HCT116 (cell line): ENCODE data around the gene ADPRHL1.

ENCODE experiments used
- CEBPB ChIP-seq: IDR thresholded peaks from 2 replicates; pipeline ENCODE4 v1.6.1; 2012; ENCODE audit warnings: low read depth
- ELF1 ChIP-seq: IDR thresholded peaks from 2 replicates; pipeline ENCODE4 v1.6.1; 2012; ENCODE audit warnings: low read depth, borderline replicate concordance
- JUND ChIP-seq: IDR thresholded peaks from 2 replicates; pipeline ENCODE4 v1.6.1; 2012
- POLR2A ChIP-seq: IDR thresholded peaks from 2 replicates; pipeline ENCODE4 v1.7.0; 2011; ENCODE audit warnings: borderline replicate concordance; ENCODE audit not compliant: insufficient read depth, insufficient read length; ENCODE audit errors: extremely low read depth
- POLR2AphosphoS5 ChIP-seq: IDR thresholded peaks from 2 replicates; pipeline ENCODE4 v1.6.1; 2011; ENCODE audit warnings: mild to moderate bottlenecking, low read depth, low read length, moderate library complexity
- RAD21 ChIP-seq: IDR thresholded peaks from 2 replicates; pipeline ENCODE4 v1.6.1; 2012; ENCODE audit warnings: low read depth, mild to moderate bottlenecking
- TF ChIP-seq, protein P1 (sequence below), 3 experiments: fragments of 200-600 bp in 1 of 3; sonication (generic) in 1 of 3; IDR thresholded peaks in 2 of 3; conservative IDR thresholded peaks in 1 of 3; 2 replicates each; pipeline ENCODE4 v1.5.1; 2012 to 2017; ENCODE audit warnings: low read depth in 2 of 3, low read length in 2 of 3, antibody characterized with exemption in 1 of 3, borderline replicate concordance in 1 of 3, control low read depth in 1 of 3, mild to moderate bottlenecking in 1 of 3, mixed read lengths in 1 of 3, mixed run types in 1 of 3, moderate library complexity in 1 of 3; ENCODE audit not compliant: insufficient read depth in 1 of 3
- TF ChIP-seq, protein P2 (sequence below): IDR thresholded peaks from 2 replicates; pipeline ENCODE4 v1.6.1; 2012; ENCODE audit warnings: low read depth
- TF ChIP-seq, protein P3 (sequence below): IDR thresholded peaks from 2 replicates; pipeline ENCODE4 v1.6.1; 2012

- TF ChIP-seq, protein P1, sequence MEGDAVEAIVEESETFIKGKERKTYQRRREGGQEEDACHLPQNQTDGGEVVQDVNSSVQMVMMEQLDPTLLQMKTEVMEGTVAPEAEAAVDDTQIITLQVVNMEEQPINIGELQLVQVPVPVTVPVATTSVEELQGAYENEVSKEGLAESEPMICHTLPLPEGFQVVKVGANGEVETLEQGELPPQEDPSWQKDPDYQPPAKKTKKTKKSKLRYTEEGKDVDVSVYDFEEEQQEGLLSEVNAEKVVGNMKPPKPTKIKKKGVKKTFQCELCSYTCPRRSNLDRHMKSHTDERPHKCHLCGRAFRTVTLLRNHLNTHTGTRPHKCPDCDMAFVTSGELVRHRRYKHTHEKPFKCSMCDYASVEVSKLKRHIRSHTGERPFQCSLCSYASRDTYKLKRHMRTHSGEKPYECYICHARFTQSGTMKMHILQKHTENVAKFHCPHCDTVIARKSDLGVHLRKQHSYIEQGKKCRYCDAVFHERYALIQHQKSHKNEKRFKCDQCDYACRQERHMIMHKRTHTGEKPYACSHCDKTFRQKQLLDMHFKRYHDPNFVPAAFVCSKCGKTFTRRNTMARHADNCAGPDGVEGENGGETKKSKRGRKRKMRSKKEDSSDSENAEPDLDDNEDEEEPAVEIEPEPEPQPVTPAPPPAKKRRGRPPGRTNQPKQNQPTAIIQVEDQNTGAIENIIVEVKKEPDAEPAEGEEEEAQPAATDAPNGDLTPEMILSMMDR (IDR thresholded peaks at IDR 0.05 in 2 of 3, conservative IDR thresholded peaks at IDR 0.05 in 1 of 3; ENCODE audit: borderline replicate concordance in 1 of 3, insufficient read depth in 1 of 3, low read depth in 2 of 3, low read length in 2 of 3) = no peak
- no peak for TF ChIP-seq RAD21
- TF ChIP-seq, protein P2, sequence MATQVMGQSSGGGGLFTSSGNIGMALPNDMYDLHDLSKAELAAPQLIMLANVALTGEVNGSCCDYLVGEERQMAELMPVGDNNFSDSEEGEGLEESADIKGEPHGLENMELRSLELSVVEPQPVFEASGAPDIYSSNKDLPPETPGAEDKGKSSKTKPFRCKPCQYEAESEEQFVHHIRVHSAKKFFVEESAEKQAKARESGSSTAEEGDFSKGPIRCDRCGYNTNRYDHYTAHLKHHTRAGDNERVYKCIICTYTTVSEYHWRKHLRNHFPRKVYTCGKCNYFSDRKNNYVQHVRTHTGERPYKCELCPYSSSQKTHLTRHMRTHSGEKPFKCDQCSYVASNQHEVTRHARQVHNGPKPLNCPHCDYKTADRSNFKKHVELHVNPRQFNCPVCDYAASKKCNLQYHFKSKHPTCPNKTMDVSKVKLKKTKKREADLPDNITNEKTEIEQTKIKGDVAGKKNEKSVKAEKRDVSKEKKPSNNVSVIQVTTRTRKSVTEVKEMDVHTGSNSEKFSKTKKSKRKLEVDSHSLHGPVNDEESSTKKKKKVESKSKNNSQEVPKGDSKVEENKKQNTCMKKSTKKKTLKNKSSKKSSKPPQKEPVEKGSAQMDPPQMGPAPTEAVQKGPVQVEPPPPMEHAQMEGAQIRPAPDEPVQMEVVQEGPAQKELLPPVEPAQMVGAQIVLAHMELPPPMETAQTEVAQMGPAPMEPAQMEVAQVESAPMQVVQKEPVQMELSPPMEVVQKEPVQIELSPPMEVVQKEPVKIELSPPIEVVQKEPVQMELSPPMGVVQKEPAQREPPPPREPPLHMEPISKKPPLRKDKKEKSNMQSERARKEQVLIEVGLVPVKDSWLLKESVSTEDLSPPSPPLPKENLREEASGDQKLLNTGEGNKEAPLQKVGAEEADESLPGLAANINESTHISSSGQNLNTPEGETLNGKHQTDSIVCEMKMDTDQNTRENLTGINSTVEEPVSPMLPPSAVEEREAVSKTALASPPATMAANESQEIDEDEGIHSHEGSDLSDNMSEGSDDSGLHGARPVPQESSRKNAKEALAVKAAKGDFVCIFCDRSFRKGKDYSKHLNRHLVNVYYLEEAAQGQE = no peak
- TF ChIP-seq ELF1 = no peak
- TF ChIP-seq POLR2A = no peak
- no peak for TF ChIP-seq JUND
- no peak for TF ChIP-seq POLR2AphosphoS5
- TF ChIP-seq CEBPB = no peak
- TF ChIP-seq, protein P3, sequence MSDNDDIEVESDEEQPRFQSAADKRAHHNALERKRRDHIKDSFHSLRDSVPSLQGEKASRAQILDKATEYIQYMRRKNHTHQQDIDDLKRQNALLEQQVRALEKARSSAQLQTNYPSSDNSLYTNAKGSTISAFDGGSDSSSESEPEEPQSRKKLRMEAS = no peak
These were observed 41.9 kb downstream of the ADPRHL1 start for GRCh38 chr13:113411216-113412023.
